CD4-positive, alpha-beta T cell (primary cell): ENCODE measurements around the gene MITF. TPM values are rescaled to one million over a fixed set of nuclear protein-coding genes. Genes with fewer than 3 reads are reported as not detected.

Source experiments
- ATAC-seq: fragments of 200-7000 bp; cut with Tn5 transposase; one replicate; pipeline ENCODE4 v1.10.0; 2022; ENCODE audit warnings: mild to moderate bottlenecking; ENCODE audit not compliant: poor library complexity
- CTCF ChIA-PET: fragments of 350-600 bp; sonication (Branson Sonifier 250); formaldehyde crosslinking; loops from one replicate; lab custom pipeline; 2021; ENCODE audit warnings: antibody characterized with exemption, inconsistent platforms; lab: Charles Lee
- POLR2A ChIA-PET: fragments of 350-600 bp; sonication (Branson Sonifier 250); formaldehyde crosslinking; loops from one replicate; lab custom pipeline; 2021; ENCODE audit warnings: antibody characterized with exemption, inconsistent platforms; lab: Charles Lee
- DNase-seq, 14 experiments: peaks; one replicate each; pipeline ENCODE4 v3.0.0-alpha.2; 2013 to 2020; ENCODE audit warnings: mixed read lengths in 2 of 14
- H3K27ac ChIP-seq, 2 donors: one replicate each; pipeline versions ENCODE4 v1.5.1 to v1.7.0; 2013; ENCODE audit warnings: low read length in 2 of 2, low read depth in 1 of 2, mild to moderate bottlenecking in 1 of 2
- H3K27me3 ChIP-seq, 2 experiments: 1 replicate in 1 of 2; 2 replicates in 1 of 2; pipeline versions ENCODE4 v1.6.1 to v1.7.0; 2013; ENCODE audit warnings: low read length in 2 of 2, control low read depth in 1 of 2, mild to moderate bottlenecking in 1 of 2, moderate library complexity in 1 of 2; ENCODE audit not compliant: insufficient read depth in 2 of 2, control insufficient read depth in 1 of 2
- H3K36me3 ChIP-seq: one replicate; pipeline ENCODE4 v1.6.1; 2013; ENCODE audit warnings: low read length, control low read depth; ENCODE audit not compliant: insufficient read depth
- H3K4me1 ChIP-seq: one replicate; pipeline ENCODE4 v1.6.1; 2013; ENCODE audit warnings: low read length, control low read depth; ENCODE audit not compliant: insufficient read depth
- H3K4me3 ChIP-seq: one replicate; pipeline ENCODE4 v1.5.1; 2013; ENCODE audit warnings: mild to moderate bottlenecking, low read length, moderate library complexity
- H3K9me3 ChIP-seq, 2 experiments: 1 replicate in 1 of 2; 2 replicates in 1 of 2; pipeline versions ENCODE4 v1.6.1 to v1.7.0; 2013; ENCODE audit warnings: low read length in 2 of 2, mild to moderate bottlenecking in 2 of 2, control low read depth in 1 of 2, moderate library complexity in 1 of 2; ENCODE audit not compliant: control insufficient read depth in 1 of 2, insufficient read depth in 1 of 2
- H3K27ac Mint-ChIP-seq: one replicate; pipeline ENCODE4 v1.8.0; 2020; ENCODE audit warnings: mixed read lengths
- H3K27me3 Mint-ChIP-seq: one replicate; pipeline ENCODE4 v1.8.0; 2021; ENCODE audit warnings: mixed read lengths
- H3K36me3 Mint-ChIP-seq: one replicate; pipeline ENCODE4 v1.8.0; 2021; ENCODE audit warnings: low read depth, mixed read lengths
- H3K4me1 Mint-ChIP-seq: one replicate; pipeline ENCODE4 v1.8.0; 2021; ENCODE audit warnings: low read depth, mixed read lengths
- H3K4me3 Mint-ChIP-seq: one replicate; pipeline ENCODE4 v1.8.0; 2020; ENCODE audit warnings: mild to moderate bottlenecking, mixed read lengths
- H3K9me3 Mint-ChIP-seq: one replicate; pipeline ENCODE4 v1.8.0; 2020; ENCODE audit warnings: mixed read lengths
- intact Hi-C, 2 experiments: fragments of 100-400 bp; cut with DNase I in 1 of 2; cut with micrococcal nuclease in 1 of 2; formaldehyde crosslinking; loops; one replicate each; pipeline versions ENCODE4 v1.15.1 to v1.9.0; 2023 to 2025; cut with DNase I, micrococcal nuclease
- total RNA-seq, 174 experiments: library from RNA in 2 of 174; stranded (reverse) in 2 of 174; gene quantifications; one replicate each; pipeline ENCODE4 v1.2.3 and lab custom pipeline; 2021 to 2026
- TF ChIP-seq, protein P1 (sequence below): fragments of 200-600 bp; IDR thresholded peaks from one replicate; pipeline ENCODE4 v1.8.0; 2022; ENCODE audit warnings: antibody characterized with exemption, mild to moderate bottlenecking

Gene MITF
- total RNA-seq, 2 experiments from 2014 or later, result not detected

DNA sequence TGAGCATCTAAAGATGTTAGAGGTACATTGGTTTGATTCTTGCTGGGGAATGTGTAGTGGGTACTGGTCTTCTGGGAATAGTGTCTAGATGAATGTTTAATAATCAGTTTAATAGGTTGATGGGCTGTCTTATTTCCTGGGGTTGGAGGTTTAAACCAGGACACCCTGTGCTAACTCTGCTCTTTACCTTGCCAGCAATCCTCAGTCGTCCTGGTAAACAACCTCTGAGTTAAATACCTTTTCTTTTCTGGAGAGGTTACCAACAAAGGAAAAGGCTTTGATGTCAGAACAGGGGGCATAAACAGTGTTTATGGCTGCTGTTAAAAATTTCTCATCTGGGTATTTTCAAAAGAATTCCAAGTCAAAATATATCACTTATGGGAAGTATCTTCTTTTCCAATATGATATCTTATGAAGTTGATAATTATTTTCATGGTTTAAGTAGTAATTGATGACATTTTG is 23.5 kb downstream of the MITF start:
- TF ChIP-seq, protein P1, sequence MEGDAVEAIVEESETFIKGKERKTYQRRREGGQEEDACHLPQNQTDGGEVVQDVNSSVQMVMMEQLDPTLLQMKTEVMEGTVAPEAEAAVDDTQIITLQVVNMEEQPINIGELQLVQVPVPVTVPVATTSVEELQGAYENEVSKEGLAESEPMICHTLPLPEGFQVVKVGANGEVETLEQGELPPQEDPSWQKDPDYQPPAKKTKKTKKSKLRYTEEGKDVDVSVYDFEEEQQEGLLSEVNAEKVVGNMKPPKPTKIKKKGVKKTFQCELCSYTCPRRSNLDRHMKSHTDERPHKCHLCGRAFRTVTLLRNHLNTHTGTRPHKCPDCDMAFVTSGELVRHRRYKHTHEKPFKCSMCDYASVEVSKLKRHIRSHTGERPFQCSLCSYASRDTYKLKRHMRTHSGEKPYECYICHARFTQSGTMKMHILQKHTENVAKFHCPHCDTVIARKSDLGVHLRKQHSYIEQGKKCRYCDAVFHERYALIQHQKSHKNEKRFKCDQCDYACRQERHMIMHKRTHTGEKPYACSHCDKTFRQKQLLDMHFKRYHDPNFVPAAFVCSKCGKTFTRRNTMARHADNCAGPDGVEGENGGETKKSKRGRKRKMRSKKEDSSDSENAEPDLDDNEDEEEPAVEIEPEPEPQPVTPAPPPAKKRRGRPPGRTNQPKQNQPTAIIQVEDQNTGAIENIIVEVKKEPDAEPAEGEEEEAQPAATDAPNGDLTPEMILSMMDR, result no peak
- no peak for DNase-seq
- Histone ChIP-seq H3K36me3 (no peaks in the 10 kb centered on the region), H3K27me3 (no peaks in the 10 kb centered on the region), H3K27ac (no peak overlapping the region), H3K9me3 (peaks cover 0 to 3% of the 10 kb centered on the region in 2 experiments), H3K4me3 (no peak overlapping the region), H3K4me1 (no peaks in the 10 kb centered on the region)
- Mint-ChIP-seq H3K4me1 (no peaks in the 10 kb centered on the region), H3K36me3 (no peaks in the 10 kb centered on the region), H3K9me3 (no peaks in the 10 kb centered on the region), H3K27me3 (no peaks in the 10 kb centered on the region), H3K4me3 (no peak overlapping the region), H3K27ac (no peak overlapping the region)
- CTCF ChIA-PET, result no interaction called here
- ATAC-seq, result no peak
- intact Hi-C loops, result no loop called here
- POLR2A ChIA-PET, result no interaction called here

DNA sequence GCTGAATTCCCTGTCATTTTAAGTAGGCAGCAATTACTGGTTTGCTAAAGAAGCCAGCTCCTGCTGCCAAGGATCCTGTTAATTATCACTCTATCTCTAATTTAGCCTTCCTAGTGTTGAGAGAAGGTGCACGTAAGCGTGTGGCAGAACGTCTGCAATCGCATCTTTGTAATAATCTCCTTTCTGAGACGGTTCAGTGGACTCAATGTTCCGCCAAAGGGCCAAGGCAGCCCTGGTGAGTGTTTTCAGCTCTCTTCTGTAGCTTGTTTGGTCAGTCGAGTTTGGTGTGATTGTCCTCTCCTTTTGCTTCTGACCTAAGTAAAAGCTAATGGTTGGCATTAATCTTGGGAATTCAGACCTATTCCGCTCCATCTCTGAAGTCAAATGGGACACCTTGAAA is 24.2 kb downstream of the MITF start:
- DNase-seq (no peak), ATAC-seq (no peak)
- POLR2A ChIA-PET, result no interaction called here
- Mint-ChIP-seq H3K27me3 (no peaks in the 10 kb centered on the region), H3K4me3 (no peak overlapping the region), H3K4me1 (no peaks in the 10 kb centered on the region), H3K36me3 (no peaks in the 10 kb centered on the region), H3K9me3 (no peaks in the 10 kb centered on the region), H3K27ac (no peak overlapping the region)
- no peaks in the 10 kb centered on the region for H3K27me3 ChIP-seq
- peaks cover 0 to 3% of the 10 kb centered on the region in 2 experiments for H3K9me3 ChIP-seq
- H3K4me3 ChIP-seq, result no peak overlapping the region
- H3K27ac ChIP-seq, result no peak overlapping the region
- CTCF ChIA-PET, result no interaction called here
- intact Hi-C loops, result no loop called here
- H3K36me3 ChIP-seq, result no peaks in the 10 kb centered on the region
- TF ChIP-seq, protein P1, result no peak
- H3K4me1 ChIP-seq, result no peaks in the 10 kb centered on the region

DNA sequence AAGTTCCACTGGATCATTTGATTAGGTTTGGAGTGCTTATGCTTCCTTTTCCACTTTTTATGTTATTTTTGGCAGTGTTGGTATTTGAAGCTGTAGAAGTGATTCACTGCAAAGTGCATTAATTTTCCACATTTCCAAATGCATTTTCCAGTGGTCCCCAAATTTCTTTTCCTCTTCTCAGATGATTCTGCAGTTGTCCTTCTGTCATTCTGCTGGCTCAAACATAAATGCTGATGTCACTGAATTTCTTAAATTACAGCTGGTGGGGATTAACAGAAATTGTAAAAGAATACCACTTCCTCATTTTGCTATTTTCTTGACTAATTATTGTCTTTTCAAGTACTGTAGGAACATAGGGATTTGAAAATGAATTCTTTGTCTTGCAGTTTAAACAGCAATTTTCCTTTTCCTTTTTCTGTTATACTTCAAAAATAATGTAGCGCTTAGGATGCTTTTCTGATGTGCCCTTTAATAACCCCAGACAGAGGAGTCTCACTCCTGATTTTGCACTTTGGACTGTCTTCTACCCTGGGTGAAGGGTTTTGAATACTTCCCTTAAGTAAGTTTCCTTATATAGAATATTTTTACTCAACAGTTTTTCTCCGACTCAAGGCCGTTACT is 25.0 kb downstream of the MITF start:
- CTCF ChIA-PET, result no interaction called here

More for the DNA sequence above, 25.0 kb downstream of the MITF start:
- Mint-ChIP-seq H3K27me3 (no peaks in the 10 kb centered on the region), H3K4me1 (no peaks in the 10 kb centered on the region), H3K9me3 (no peaks in the 10 kb centered on the region), H3K36me3 (no peaks in the 10 kb centered on the region), H3K4me3 (no peak overlapping the region), H3K27ac (no peak overlapping the region)
- Histone ChIP-seq H3K27me3 (no peaks in the 10 kb centered on the region), H3K36me3 (no peaks in the 10 kb centered on the region), H3K27ac (no peak overlapping the region), H3K9me3 (peaks cover 0 to 3% of the 10 kb centered on the region in 2 experiments), H3K4me1 (no peaks in the 10 kb centered on the region), H3K4me3 (no peak overlapping the region)
- ATAC-seq, result no peak
- intact Hi-C loops, result no loop called here
- DNase-seq, result peak in 1 of 14 experiments; percentile 10
- POLR2A ChIA-PET, result no interaction called here
- TF ChIP-seq, protein P1, result no peak
